Endothelial cell of umbilical vein (primary cell): ENCODE measurements around the gene ATXN7L1. TPM values are rescaled to one million over a fixed set of nuclear protein-coding genes. Genes with fewer than 3 reads are reported as not detected.

ENCODE experiments used
- BruUV-seq: library from RNA; stranded (reverse); fragments of 400-500 nt; replicated peaks from 2 replicates; lab custom pipeline; 2021; lab: Mats Ljungman, UMichigan
- CTCF ChIA-PET: fragments of 300-600, 350-600 bp; sonication (Branson Sonifier 250); formaldehyde crosslinking; loops from one replicate; lab custom pipeline; 2021; ENCODE audit warnings: antibody characterized with exemption, inconsistent platforms; lab: Charles Lee
- POLR2A ChIA-PET: fragments of 300-600, 350-600 bp; sonication (Branson Sonifier 250); formaldehyde crosslinking; loops from one replicate; lab custom pipeline; 2021; ENCODE audit warnings: antibody characterized with exemption, inconsistent platforms; lab: Charles Lee
- DNase-seq: peaks from one replicate; pipeline ENCODE4 v3.0.0-alpha.2; 2011; ENCODE audit warnings: low read depth, low spot score
- FAIRE-seq: peaks from 2 replicates; lab custom pipeline; 2011; peaks lifted over from hg19 to GRCh38; lab: Jason Lieb, UNC
- H2AFZ ChIP-seq: 2 replicates; pipeline ENCODE4 v1.6.0; 2012; ENCODE audit warnings: low read depth, low read length, control low read depth, inconsistent platforms
- H3K27ac ChIP-seq: 2 replicates; pipeline ENCODE4 v1.5.1; 2011; ENCODE audit warnings: low read depth, mild to moderate bottlenecking, control low read depth, low read length, moderate library complexity; ENCODE audit not compliant: insufficient read depth
- H3K27me3 ChIP-seq, 2 experiments: 2 replicates each; pipeline versions ENCODE4 v1.6.0 to v1.6.1; 2011; ENCODE audit warnings: low read length in 2 of 2, mixed read lengths in 1 of 2; ENCODE audit not compliant: control insufficient read depth in 2 of 2, insufficient read depth in 2 of 2
- H3K36me3 ChIP-seq, 2 experiments: 2 replicates in 1 of 2; 3 replicates in 1 of 2; pipeline ENCODE4 v1.5.1; 2011; ENCODE audit warnings: low read length in 2 of 2, mild to moderate bottlenecking in 1 of 2, moderate library complexity in 1 of 2; ENCODE audit not compliant: control insufficient read depth in 2 of 2, insufficient read depth in 2 of 2; ENCODE audit errors: extremely low read depth in 1 of 2
- H3K4me1 ChIP-seq: 3 replicates; pipeline ENCODE4 v1.5.1; 2011; ENCODE audit warnings: mild to moderate bottlenecking, low read length; ENCODE audit not compliant: control insufficient read depth, insufficient read depth; ENCODE audit errors: extremely low read depth
- H3K4me2 ChIP-seq: 2 replicates; pipeline ENCODE4 v1.6.1; 2011; ENCODE audit warnings: low read length, control low read depth, mixed read lengths; ENCODE audit not compliant: insufficient read depth
- H3K4me3 ChIP-seq, 3 experiments: fragments of 200-600 bp in 1 of 3; sonication (generic), shearing (Covaris generic) in 1 of 3; replicated peaks in 1 of 3; 2 replicates each; pipeline ENCODE4 v1.5.1; 2011 to 2016; ENCODE audit warnings: control low read depth in 3 of 3, low read length in 3 of 3, mild to moderate bottlenecking in 2 of 3, inconsistent platforms in 1 of 3, low read depth in 1 of 3, moderate library complexity in 1 of 3; ENCODE audit not compliant: insufficient read depth in 1 of 3
- H3K79me2 ChIP-seq: 2 replicates; pipeline ENCODE4 v1.6.0; 2012; ENCODE audit warnings: low read length, inconsistent platforms; ENCODE audit not compliant: control insufficient read depth, insufficient read depth
- H3K9ac ChIP-seq: replicated peaks from 2 replicates; pipeline ENCODE3; 2011; ENCODE audit warnings: low read length, control low read depth; ENCODE audit not compliant: insufficient read depth; ENCODE audit errors: extremely low read depth
- H3K9me1 ChIP-seq: replicated peaks from 3 replicates; pipeline ENCODE4 v1.6.0; 2011; ENCODE audit warnings: mild to moderate bottlenecking, low read length; ENCODE audit not compliant: control insufficient read depth, insufficient read depth; ENCODE audit errors: extremely low read depth
- H3K9me3 ChIP-seq: replicated peaks from 2 replicates; pipeline ENCODE4 v1.5.1; 2012; ENCODE audit warnings: low read length, inconsistent platforms; ENCODE audit not compliant: control insufficient read depth, insufficient read depth
- H4K20me1 ChIP-seq: replicated peaks from 2 replicates; pipeline ENCODE3; 2011; ENCODE audit warnings: mild to moderate bottlenecking, low read length; ENCODE audit not compliant: control insufficient read depth, insufficient read depth; ENCODE audit errors: extremely low read depth
- EZH2 ChIP-seq: IDR thresholded peaks from 2 replicates; pipeline ENCODE4 v1.6.1; 2012; ENCODE audit warnings: borderline replicate concordance, low read depth, mild to moderate bottlenecking, moderate library complexity, low read length, inconsistent platforms; ENCODE audit not compliant: severe bottlenecking
- FOS ChIP-seq: IDR thresholded peaks from 2 replicates; pipeline ENCODE4 v1.6.1; 2011; ENCODE audit warnings: mild to moderate bottlenecking, low read length, moderate library complexity, borderline replicate concordance; ENCODE audit not compliant: insufficient read depth
- GATA2 ChIP-seq: IDR thresholded peaks from 2 replicates; pipeline ENCODE4 v1.7.0; 2011; ENCODE audit warnings: low read depth, mild to moderate bottlenecking, moderate library complexity, mixed read lengths, low read length; ENCODE audit not compliant: insufficient read length, insufficient read depth
- JUN ChIP-seq: IDR thresholded peaks from 2 replicates; pipeline ENCODE4 v1.6.1; 2011; ENCODE audit warnings: borderline replicate concordance, low read depth; ENCODE audit not compliant: insufficient read length, insufficient read depth
- MAX ChIP-seq: IDR thresholded peaks from 2 replicates; pipeline ENCODE4 v1.6.1; 2011; ENCODE audit not compliant: insufficient read depth, insufficient read length
- MYC ChIP-seq: IDR thresholded peaks from one replicate; pipeline ENCODE4 v1.6.1; 2011; ENCODE audit warnings: mild to moderate bottlenecking, low read depth, low read length
- POLR2A ChIP-seq: IDR thresholded peaks from 2 replicates; pipeline ENCODE4 v1.6.1; 2012; ENCODE audit warnings: low read depth, mild to moderate bottlenecking, control low read depth, low read length
- POLR2AphosphoS5 ChIP-seq: IDR thresholded peaks from 2 replicates; pipeline ENCODE4 v1.6.1; 2012; ENCODE audit warnings: low read depth, mild to moderate bottlenecking, control low read depth, low read length, moderate library complexity; ENCODE audit not compliant: insufficient read depth
- dilution Hi-C: fragments of 300-500 bp; cut with MboI; formaldehyde crosslinking; loops from one replicate; pipeline ENCODE4 v1.15.0; 2019; ENCODE audit warnings: low sequenced_read_pairs; ENCODE audit not compliant: extremely low pct_ligation_motif_present
- intact Hi-C: fragments of 100-400 bp; cut with micrococcal nuclease; formaldehyde crosslinking; loops from one replicate; pipeline ENCODE4 v1.10.0; 2022
- polyA plus RNA-seq, 4 experiments: library from polyadenylated mRNA; depleted of rRNA in 3 of 4; stranded (reverse) in 3 of 4; unstranded in 1 of 4; fragments of >200 nt; gene quantifications; 2 replicates each; pipeline versions ENCODE4 v1.2.1 to v1.2.3, GENCODE V29; 2011 to 2012; ENCODE audit warnings: missing spikeins in 1 of 4
- total RNA-seq: library from RNA; stranded (reverse); gene quantifications from 2 replicates; pipeline ENCODE4 v1.2.3, GENCODE V29; 2021
- TF ChIP-seq, protein P1 (sequence below), 2 donors: IDR thresholded peaks; 1 replicate in 1 of 2; 2 replicates in 1 of 2; pipeline ENCODE4 v1.5.1; 2011; ENCODE audit warnings: low read length in 2 of 2, mild to moderate bottlenecking in 2 of 2, moderate library complexity in 2 of 2, control low read depth in 1 of 2, inconsistent platforms in 1 of 2, low read depth in 1 of 2; ENCODE audit not compliant: insufficient read depth in 1 of 2; ENCODE audit errors: extremely low read depth in 1 of 2

ATXN7L1 gene
- total and polyA plus RNA-seq, 2 donors (not counting 3 experiments of a cell fraction or from before 2014, with no cell fraction given), result 4.6 to 15.6 TPM

DNA sequence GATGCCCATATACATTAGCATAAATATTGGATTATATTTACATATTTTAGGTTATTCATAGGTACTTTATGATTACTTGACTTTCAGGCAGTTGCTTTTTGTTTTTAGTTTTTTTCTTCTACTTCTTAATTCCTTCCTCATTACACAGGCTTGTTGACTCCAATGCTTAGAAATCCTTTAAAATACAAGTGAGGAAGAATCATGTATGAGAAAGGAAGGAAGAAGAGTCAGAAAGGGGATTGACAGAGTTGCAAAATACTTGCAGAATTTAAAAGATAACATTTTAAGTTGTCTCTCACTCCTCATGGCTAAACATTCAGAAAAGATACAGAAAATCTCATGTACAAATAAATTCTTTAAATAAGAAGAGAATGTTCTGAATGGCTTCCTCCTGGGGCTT, 61.9 kb downstream of the ATXN7L1 start:
- POLR2A ChIA-PET, result no interaction called here
- Histone ChIP-seq H3K9me3 (no peaks in the 10 kb centered on the region), H3K27me3 (no peaks in the 10 kb centered on the region), H3K9ac (no peak overlapping the region), H3K36me3 (no peaks in the 10 kb centered on the region), H3K4me2 (no peak overlapping the region), H3K27ac (no peak overlapping the region), H3K4me1 (peaks cover 4% of the 10 kb centered on the region), H4K20me1 (no peaks in the 10 kb centered on the region), H2AFZ (no peak overlapping the region), H3K79me2 (no peaks in the 10 kb centered on the region), H3K9me1 (no peaks in the 10 kb centered on the region), H3K4me3 (no peak overlapping the region)
- intact Hi-C loops, result no loop called here
- dilution Hi-C loops, result no loop called here
- FAIRE-seq, result no peak
- no peak for DNase-seq
- CTCF ChIA-PET, result interaction anchor here (1.1 to 1.6 kb wide), 2 partner anchors 16 to 57 kb away, joined by 3 to 4 read pairs; no protein-coding TSS in a partner anchor
- TF ChIP-seq GATA2 (no peak), JUN (no peak), FOS (no peak), MAX (no peak), EZH2 (no peak), POLR2AphosphoS5 (no peak), POLR2A (no peak), MYC (no peak)
- TF ChIP-seq, protein P1, sequence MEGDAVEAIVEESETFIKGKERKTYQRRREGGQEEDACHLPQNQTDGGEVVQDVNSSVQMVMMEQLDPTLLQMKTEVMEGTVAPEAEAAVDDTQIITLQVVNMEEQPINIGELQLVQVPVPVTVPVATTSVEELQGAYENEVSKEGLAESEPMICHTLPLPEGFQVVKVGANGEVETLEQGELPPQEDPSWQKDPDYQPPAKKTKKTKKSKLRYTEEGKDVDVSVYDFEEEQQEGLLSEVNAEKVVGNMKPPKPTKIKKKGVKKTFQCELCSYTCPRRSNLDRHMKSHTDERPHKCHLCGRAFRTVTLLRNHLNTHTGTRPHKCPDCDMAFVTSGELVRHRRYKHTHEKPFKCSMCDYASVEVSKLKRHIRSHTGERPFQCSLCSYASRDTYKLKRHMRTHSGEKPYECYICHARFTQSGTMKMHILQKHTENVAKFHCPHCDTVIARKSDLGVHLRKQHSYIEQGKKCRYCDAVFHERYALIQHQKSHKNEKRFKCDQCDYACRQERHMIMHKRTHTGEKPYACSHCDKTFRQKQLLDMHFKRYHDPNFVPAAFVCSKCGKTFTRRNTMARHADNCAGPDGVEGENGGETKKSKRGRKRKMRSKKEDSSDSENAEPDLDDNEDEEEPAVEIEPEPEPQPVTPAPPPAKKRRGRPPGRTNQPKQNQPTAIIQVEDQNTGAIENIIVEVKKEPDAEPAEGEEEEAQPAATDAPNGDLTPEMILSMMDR (IDR thresholded peaks at IDR 0.05; ENCODE audit: extremely low read depth in 1 of 2, insufficient read depth in 1 of 2, low read depth in 1 of 2, low read length in 2 of 2), result no peak
- no TSS peak for BruUV-seq
